Trophoblast cell (in vitro differentiated cells and primary cell): ENCODE data around the gene FAM234B.

Source experiments
- DNase-seq, 2 donors: peaks; one replicate each; pipeline ENCODE4 v3.0.0-alpha.2; 2016
- H2AFZ ChIP-seq: 2 replicates; pipeline ENCODE4 v1.6.1; 2013; ENCODE audit warnings: low read length, moderate library complexity, mild to moderate bottlenecking; ENCODE audit not compliant: insufficient read depth, poor library complexity
- H2AK5ac ChIP-seq: 2 replicates; pipeline ENCODE4 v1.6.1; 2013; ENCODE audit warnings: mild to moderate bottlenecking, low read length
- H2BK120ac ChIP-seq: 2 replicates; pipeline ENCODE4 v1.6.1; 2013; ENCODE audit warnings: low read length, mild to moderate bottlenecking, moderate library complexity; ENCODE audit not compliant: insufficient read depth, poor library complexity
- H2BK12ac ChIP-seq: 2 replicates; pipeline ENCODE4 v1.6.1; 2013; ENCODE audit warnings: mild to moderate bottlenecking, low read length, moderate library complexity
- H2BK5ac ChIP-seq: 2 replicates; pipeline ENCODE4 v1.6.1; 2013; ENCODE audit warnings: low read length, low read depth, moderate library complexity, mild to moderate bottlenecking; ENCODE audit not compliant: poor library complexity
- H3K14ac ChIP-seq: 2 replicates; pipeline ENCODE4 v1.6.1; 2013; ENCODE audit warnings: mild to moderate bottlenecking, low read length
- H3K18ac ChIP-seq: 2 replicates; pipeline ENCODE4 v1.6.1; 2013; ENCODE audit warnings: mild to moderate bottlenecking, low read length
- H3K23ac ChIP-seq: 2 replicates; pipeline ENCODE4 v1.6.1; 2013; ENCODE audit warnings: low read length
- H3K27ac ChIP-seq: 2 replicates; pipeline ENCODE4 v1.5.1; 2013; ENCODE audit warnings: low read depth, mild to moderate bottlenecking, inconsistent platforms, low read length, moderate library complexity
- H3K27me3 ChIP-seq: 2 replicates; pipeline ENCODE4 v1.6.1; 2013; ENCODE audit warnings: inconsistent platforms, mild to moderate bottlenecking, low read length, moderate library complexity; ENCODE audit not compliant: insufficient read depth
- H3K36me3 ChIP-seq, 2 experiments: 1 replicate in 1 of 2; 2 replicates in 1 of 2; pipeline ENCODE4 v1.6.1; 2013; ENCODE audit warnings: low read length in 2 of 2, mild to moderate bottlenecking in 2 of 2, moderate library complexity in 1 of 2; ENCODE audit not compliant: insufficient read depth in 2 of 2, control insufficient read depth in 1 of 2
- H3K4ac ChIP-seq: 2 replicates; pipeline ENCODE4 v1.6.1; 2013; ENCODE audit warnings: low read depth, mild to moderate bottlenecking, low read length, moderate library complexity
- H3K4me1 ChIP-seq, 2 experiments: 1 replicate in 1 of 2; 2 replicates in 1 of 2; pipeline ENCODE4 v1.6.1; 2013; ENCODE audit warnings: low read length in 2 of 2, mild to moderate bottlenecking in 2 of 2, moderate library complexity in 1 of 2; ENCODE audit not compliant: insufficient read depth in 2 of 2, control insufficient read depth in 1 of 2
- H3K4me2 ChIP-seq: 2 replicates; pipeline ENCODE4 v1.6.1; 2013; ENCODE audit warnings: inconsistent platforms, mild to moderate bottlenecking, low read length, moderate library complexity
- H3K4me3 ChIP-seq: 2 replicates; pipeline ENCODE4 v1.5.1; 2013; ENCODE audit warnings: mild to moderate bottlenecking, low read depth, low read length, inconsistent platforms
- H3K79me1 ChIP-seq: one replicate; pipeline ENCODE4 v1.6.1; 2013; ENCODE audit warnings: low read length
- H3K79me2 ChIP-seq: 2 replicates; pipeline ENCODE4 v1.6.1; 2013; ENCODE audit warnings: low read length, mild to moderate bottlenecking; ENCODE audit not compliant: control insufficient read depth, insufficient read depth, poor library complexity
- H3K9ac ChIP-seq: 2 replicates; pipeline ENCODE4 v1.6.1; 2013; ENCODE audit warnings: mild to moderate bottlenecking, low read length
- H3K9me3 ChIP-seq: 2 replicates; pipeline ENCODE4 v1.6.1; 2013; ENCODE audit warnings: low read depth, mild to moderate bottlenecking, control low read depth, inconsistent platforms, low read length; ENCODE audit not compliant: insufficient read depth
- H4K12ac ChIP-seq: 2 replicates; pipeline ENCODE4 v1.6.1; 2013; ENCODE audit warnings: low read depth, mild to moderate bottlenecking, low read length, moderate library complexity
- H4K8ac ChIP-seq: 2 replicates; pipeline ENCODE4 v1.6.1; 2013; ENCODE audit warnings: low read depth, mild to moderate bottlenecking, low read length, moderate library complexity
- H4K91ac ChIP-seq: one replicate; pipeline ENCODE4 v1.6.1; 2013; ENCODE audit warnings: low read depth, mild to moderate bottlenecking, low read length, moderate library complexity
- WGBS: extraction: QIAGEN DNeasy Blood & Tissue Kit; methylation state at CpG from one replicate; pipeline ENCODE4 v1.1.7; 2013; ENCODE audit warnings: missing lambda C conversion rate; ENCODE audit not compliant: insufficient read length, insufficient coverage; ENCODE audit errors: extremely low coverage; 5-methylcytosine and 5-hydroxymethylcytosine counted together

The FAM234B gene

DNA sequence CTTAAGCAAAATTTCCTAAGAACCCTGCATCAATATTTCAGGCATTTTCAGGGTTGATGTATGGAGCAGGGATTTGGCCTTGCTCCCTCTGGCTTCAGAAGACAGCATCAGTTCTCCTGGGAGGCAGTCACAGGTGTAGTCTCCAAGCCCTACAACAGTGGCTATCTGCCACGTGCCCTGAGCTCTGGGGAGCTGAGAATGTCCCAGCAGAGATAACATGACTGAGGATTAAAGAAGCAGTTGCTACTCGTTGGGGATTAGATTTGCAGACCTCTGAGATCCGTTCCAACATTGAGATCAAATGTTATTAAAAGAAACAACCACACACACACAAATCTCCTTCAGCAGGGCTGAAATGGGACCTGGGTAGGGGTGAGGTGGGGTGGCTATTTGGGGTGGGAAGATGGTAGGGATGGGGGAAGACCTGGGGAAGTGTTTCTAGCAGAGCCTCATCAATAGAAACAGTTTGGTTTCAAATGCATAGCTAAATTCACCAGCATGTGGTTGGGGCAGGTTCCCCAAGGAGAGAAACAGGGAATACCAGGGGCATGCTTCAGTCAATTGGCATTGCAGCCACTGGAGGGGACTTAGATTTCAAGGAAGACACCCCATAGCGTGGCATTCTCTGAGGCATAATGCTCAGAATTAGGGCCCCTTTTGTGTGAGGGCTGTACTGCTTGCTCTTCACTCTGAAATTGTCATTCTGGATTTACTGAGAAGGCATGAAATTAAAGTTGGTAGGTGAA is 15.2 kb upstream of the FAM234B start:
- no peaks in the 10 kb centered on the region for H3K79me2 ChIP-seq

DNA sequence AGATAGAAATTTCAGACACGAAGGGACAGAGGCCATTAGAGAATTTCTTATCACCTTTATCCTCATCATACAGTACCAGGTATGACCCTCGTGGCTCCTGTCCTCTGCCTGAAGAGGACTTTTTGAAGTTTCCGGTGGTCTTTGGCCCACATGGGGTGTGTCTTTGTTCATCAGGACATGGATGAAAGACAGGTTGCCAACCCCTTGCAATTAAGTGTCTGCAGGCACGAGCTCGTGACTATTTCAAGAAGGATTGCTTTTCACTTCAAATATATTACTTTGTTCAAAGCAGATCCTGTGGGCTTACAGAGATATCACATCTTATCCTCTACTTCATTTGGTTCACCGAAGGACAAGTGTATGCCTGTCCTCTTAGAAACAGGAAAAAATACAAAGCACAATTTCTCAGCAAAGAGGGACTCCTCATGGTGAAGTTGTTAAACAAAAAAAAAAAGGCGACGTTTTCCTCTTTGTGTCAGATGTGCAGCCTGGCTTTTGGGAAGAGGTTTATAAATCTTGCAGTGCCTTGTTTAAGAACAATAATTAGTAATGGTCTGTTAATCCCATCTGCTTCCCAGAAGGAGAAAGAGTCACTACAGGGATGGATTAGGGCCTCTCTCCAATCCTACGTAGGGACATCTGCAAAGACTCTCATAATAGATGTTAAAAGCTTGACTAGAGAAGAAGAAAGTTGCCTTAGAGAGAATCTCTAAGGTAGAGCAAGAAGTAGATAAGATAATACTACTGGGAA is 13.5 kb upstream of the FAM234B start:
- Histone ChIP-seq H4K12ac (no peak overlapping the region), H3K18ac (no peak overlapping the region), H2BK12ac (no peak overlapping the region), H2AK5ac (no peak overlapping the region), H3K23ac (no peak overlapping the region), H2BK120ac (no peak overlapping the region), H4K8ac (no peak overlapping the region), H2AFZ (no peak overlapping the region), H3K14ac (no peak overlapping the region), H3K4me1 (no peaks in the 10 kb centered on the region), H3K79me2 (no peaks in the 10 kb centered on the region), H3K4me3 (no peak overlapping the region), H3K4ac (no peak overlapping the region), H3K4me2 (no peak overlapping the region), H3K27ac (no peak overlapping the region), H3K27me3 (no peaks in the 10 kb centered on the region), H3K36me3 (no peaks in the 10 kb centered on the region), H4K91ac (no peak overlapping the region), H3K9me3 (no peaks in the 10 kb centered on the region), H3K9ac (no peak overlapping the region), H3K79me1 (no peaks in the 10 kb centered on the region), H2BK5ac (no peak overlapping the region)
- DNase-seq = no peak
- WGBS = no CpG with 5 or more reads among the region's 9 CpGs

More for the DNA sequence above, 15.2 kb upstream of the FAM234B start:
- Histone ChIP-seq H3K4me2 (no peak overlapping the region), H3K18ac (no peak overlapping the region), H3K4me1 (no peaks in the 10 kb centered on the region), H3K79me1 (no peaks in the 10 kb centered on the region), H3K4ac (no peak overlapping the region), H3K9me3 (no peaks in the 10 kb centered on the region), H3K9ac (no peak overlapping the region), H3K23ac (no peak overlapping the region), H2AK5ac (no peak overlapping the region), H3K36me3 (no peaks in the 10 kb centered on the region), H2BK120ac (no peak overlapping the region), H2AFZ (no peak overlapping the region), H4K8ac (no peak overlapping the region), H3K27ac (no peak overlapping the region), H2BK5ac (no peak overlapping the region), H3K4me3 (no peak overlapping the region), H4K91ac (no peak overlapping the region), H2BK12ac (no peak overlapping the region), H3K27me3 (no peaks in the 10 kb centered on the region), H4K12ac (no peak overlapping the region), H3K14ac (no peak overlapping the region)
- DNase-seq = no peak
- WGBS = no CpG with 5 or more reads among the region's 4 CpGs

DNA sequence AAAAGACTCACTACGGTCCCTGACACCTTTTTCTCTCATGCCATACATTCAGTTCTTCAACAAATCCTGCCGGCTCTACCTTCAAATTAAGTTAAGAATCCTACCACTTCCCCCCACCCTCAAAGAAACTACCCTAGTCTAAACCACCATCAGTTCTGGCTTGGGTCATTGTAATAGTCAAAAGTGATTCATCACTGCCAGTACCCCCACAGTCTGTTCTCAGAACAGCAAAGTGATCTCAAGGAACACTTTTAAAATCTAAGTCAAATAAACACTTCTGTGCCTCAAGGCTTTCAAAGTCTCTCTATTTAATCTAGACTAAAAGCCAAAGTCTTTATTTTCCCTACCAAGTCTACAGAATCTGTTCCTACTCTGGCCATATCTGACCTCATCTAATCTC is 12.0 kb upstream of the FAM234B start:
- Histone ChIP-seq H3K79me2 (no peaks in the 10 kb centered on the region), H4K12ac (no peak overlapping the region), H3K9ac (no peak overlapping the region), H2BK5ac (no peak overlapping the region), H3K27me3 (no peaks in the 10 kb centered on the region), H3K79me1 (no peaks in the 10 kb centered on the region), H3K23ac (no peak overlapping the region), H4K91ac (no peak overlapping the region), H3K9me3 (no peaks in the 10 kb centered on the region), H3K4me2 (no peak overlapping the region), H3K36me3 (no peaks in the 10 kb centered on the region), H2AFZ (no peak overlapping the region), H3K4me3 (no peak overlapping the region), H3K27ac (no peak overlapping the region), H3K4me1 (peaks cover 0 to 2% of the 10 kb centered on the region in 2 experiments), H3K14ac (no peak overlapping the region), H3K18ac (no peak overlapping the region), H4K8ac (no peak overlapping the region), H2BK120ac (no peak overlapping the region), H2AK5ac (no peak overlapping the region), H2BK12ac (no peak overlapping the region), H3K4ac (no peak overlapping the region)
- no CpG with 5 or more reads among the region's 2 CpGs for WGBS
- DNase-seq = no peak

DNA sequence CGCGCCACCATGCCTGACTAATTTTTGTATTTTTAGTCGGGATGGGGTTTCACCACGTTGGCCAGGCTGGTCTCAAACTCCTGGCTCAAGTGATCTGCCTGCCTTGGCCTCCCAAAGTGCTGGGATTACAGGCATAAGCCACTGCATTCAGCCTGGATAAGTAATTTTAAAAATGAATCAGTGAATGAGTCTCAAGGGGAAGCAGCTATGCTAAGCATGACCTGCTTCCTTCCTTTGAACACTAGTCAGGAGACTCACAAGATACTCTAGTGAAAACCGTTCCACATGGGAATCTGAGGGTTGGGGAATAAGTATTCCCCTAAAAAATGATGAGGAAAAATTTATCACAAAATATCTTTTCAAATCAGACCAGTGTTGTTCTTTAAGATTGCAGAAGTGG is 10.7 kb upstream of the FAM234B start:
- no CpG with 5 or more reads among the region's 5 CpGs for WGBS

More for the DNA sequence above, 10.7 kb upstream of the FAM234B start:
- Histone ChIP-seq H2BK5ac (no peak overlapping the region), H3K4ac (no peak overlapping the region), H2BK12ac (no peak overlapping the region), H3K9me3 (no peaks in the 10 kb centered on the region), H3K4me2 (no peak overlapping the region), H4K8ac (no peak overlapping the region), H3K14ac (no peak overlapping the region), H4K12ac (no peak overlapping the region), H3K79me2 (no peaks in the 10 kb centered on the region), H3K23ac (no peak overlapping the region), H3K18ac (no peak overlapping the region), H2BK120ac (no peak overlapping the region), H3K4me3 (no peak overlapping the region), H3K36me3 (no peaks in the 10 kb centered on the region), H2AFZ (no peak overlapping the region), H4K91ac (no peak overlapping the region), H3K27me3 (no peaks in the 10 kb centered on the region), H2AK5ac (no peak overlapping the region), H3K27ac (no peak overlapping the region), H3K4me1 (peaks cover 0 to 2% of the 10 kb centered on the region in 2 experiments), H3K79me1 (no peaks in the 10 kb centered on the region), H3K9ac (no peak overlapping the region)
- no peak for DNase-seq
